ENCODE data around the gene LAMA3. TPM values are rescaled to one million over a fixed set of nuclear protein-coding genes. Genes with fewer than 3 reads are reported as not detected.

The LAMA3 gene
- total and polyA plus RNA-seq, 2 donors from 2014 or later, result 4.4 to 66.0 TPM

- Histone ChIP-seq H3K9me3 (ENCODE audit: control insufficient read depth in 2 of 3, insufficient read depth in 1 of 3, low read length in 3 of 3) (no peaks in the 10 kb centered on the region), H3K4me1 (ENCODE audit: control insufficient read depth in 2 of 3, insufficient read depth in 2 of 3, low read depth in 1 of 3, low read length in 3 of 3) (peaks cover 0 to 3% (median 1%) of the 10 kb centered on the region in 3 donors), H3K4me3 (ENCODE audit: low read length in 3 of 3) (no peak overlapping the region), H3K36me3 (ENCODE audit: control insufficient read depth in 2 of 3, insufficient read depth in 3 of 3, low read length in 3 of 3) (no peaks in the 10 kb centered on the region), H3K27ac (ENCODE audit: low read depth in 2 of 2, low read length in 2 of 2) (no peak overlapping the region), H3K9ac (ENCODE audit: low read length in 3 of 3) (no peak overlapping the region), H3K27me3 (ENCODE audit: control insufficient read depth, insufficient read depth, low read length) (no peaks in the 10 kb centered on the region)
- TF ChIP-seq CTCF (IDR thresholded peaks at IDR 0.05; ENCODE audit: borderline replicate concordance, extremely low read depth, insufficient read depth), result no peak
- intact Hi-C loops (cut with DNase I), result no loop called here
- no peak for DNase-seq
- FAIRE-seq, result no peak
These were observed 250.6 kb downstream of the LAMA3 start for GRCh38 chr18:23939896-23940295.

GRCh38 chr18:23941791-23942190 lies 252.5 kb downstream of the LAMA3 start:
- no peak overlapping the region for H3K27ac ChIP-seq (ENCODE audit: low read depth in 2 of 2, low read length in 2 of 2)
- no peak overlapping the region for H3K4me3 ChIP-seq (ENCODE audit: low read length in 3 of 3)
- no peaks in the 10 kb centered on the region for H3K27me3 ChIP-seq (ENCODE audit: control insufficient read depth, insufficient read depth, low read length)
- DNase-seq, result no peak
- no peak for TF ChIP-seq CTCF (IDR thresholded peaks at IDR 0.05; ENCODE audit: borderline replicate concordance, extremely low read depth, insufficient read depth)
- no peak for FAIRE-seq
- H3K9me3 ChIP-seq (ENCODE audit: control insufficient read depth in 2 of 3, insufficient read depth in 1 of 3, low read length in 3 of 3), result no peaks in the 10 kb centered on the region
- intact Hi-C loops (cut with DNase I), result no loop called here
- no peaks in the 10 kb centered on the region for H3K4me1 ChIP-seq (ENCODE audit: control insufficient read depth in 2 of 3, insufficient read depth in 2 of 3, low read depth in 1 of 3, low read length in 3 of 3)
- H3K36me3 ChIP-seq (ENCODE audit: control insufficient read depth in 2 of 3, insufficient read depth in 3 of 3, low read length in 3 of 3), result no peaks in the 10 kb centered on the region
- no peak overlapping the region for H3K9ac ChIP-seq (ENCODE audit: low read length in 3 of 3)

GRCh38 chr18:23943104-23943503 lies 253.9 kb downstream of the LAMA3 start:
- no peak overlapping the region for H3K27ac ChIP-seq (ENCODE audit: low read depth in 2 of 2, low read length in 2 of 2)
- intact Hi-C loops (cut with DNase I), result no loop called here
- no peaks in the 10 kb centered on the region for H3K27me3 ChIP-seq (ENCODE audit: control insufficient read depth, insufficient read depth, low read length)
- H3K9ac ChIP-seq (ENCODE audit: low read length in 3 of 3), result no peak overlapping the region
- no peak overlapping the region for H3K4me3 ChIP-seq (ENCODE audit: low read length in 3 of 3)
- DNase-seq (no peak), FAIRE-seq (no peak)
- H3K9me3 ChIP-seq (ENCODE audit: control insufficient read depth in 2 of 3, insufficient read depth in 1 of 3, low read length in 3 of 3), result no peaks in the 10 kb centered on the region
- no peaks in the 10 kb centered on the region for H3K36me3 ChIP-seq (ENCODE audit: control insufficient read depth in 2 of 3, insufficient read depth in 3 of 3, low read length in 3 of 3)
- H3K4me1 ChIP-seq (ENCODE audit: control insufficient read depth in 2 of 3, insufficient read depth in 2 of 3, low read depth in 1 of 3, low read length in 3 of 3), result no peaks in the 10 kb centered on the region
- TF ChIP-seq CTCF (IDR thresholded peaks at IDR 0.05; ENCODE audit: borderline replicate concordance, extremely low read depth, insufficient read depth), result no peak
